Measurements from ENCODE around the gene GID4. TPM values are rescaled to one million over a fixed set of nuclear protein-coding genes. Genes with fewer than 3 reads are reported as not detected.

The GID4 gene
- total and polyA plus RNA-seq, 9 of the 15 experiments (the other 6 are each of a cell fraction or from before 2014, with no cell fraction given), result 1.2 to 6.4 (median 3.7) TPM

- TF ChIP-seq KDM5B (IDR thresholded peaks at IDR 0.05; ENCODE audit: insufficient replicate concordance, low read depth, low read length) (no peak), FOS (IDR thresholded peaks at IDR 0.05; ENCODE audit: extremely low read depth, insufficient read length) (no peak), TBL1XR1 (IDR thresholded peaks at IDR 0.05; ENCODE audit: low read length in 2 of 2) (no peak), NRF1 (conservative IDR thresholded peaks at IDR 0.05 in 1 of 2, IDR thresholded peaks at IDR 0.05 in 1 of 2) (no peak), ZNF76 (CRISPR knock-in tag; IDR thresholded peaks at IDR 0.05; ENCODE audit: borderline replicate concordance) (no peak), STAG1 (CRISPR knock-in tag; IDR thresholded peaks at IDR 0.05; ENCODE audit: borderline replicate concordance) (no peak), ADNP (tag; IDR thresholded peaks at IDR 0.05) (no peak), FUS (optimal IDR thresholded peaks at IDR 0.05; ENCODE audit: low read depth, low read length) (no peak), PREB (CRISPR knock-in tag; IDR thresholded peaks at IDR 0.05) (no peak), HNRNPLL (IDR thresholded peaks at IDR 0.05; ENCODE audit: low read depth, low read length, poor library complexity, severe bottlenecking) (no peak), USF1 (CRISPR knock-in tag; IDR thresholded peaks at IDR 0.05) (peak; percentile 48), NCOA4 (IDR thresholded peaks at IDR 0.05; ENCODE audit: partially characterized antibody) (no peak), HIVEP1 (CRISPR knock-in tag; IDR thresholded peaks at IDR 0.05) (no peak), FOXJ2 (tag; IDR thresholded peaks at IDR 0.05) (no peak), ZBTB17 (CRISPR knock-in tag; IDR thresholded peaks at IDR 0.05) (no peak), NFATC3 (IDR thresholded peaks at IDR 0.05) (no peak), ZNF263 (CRISPR knock-in tag; IDR thresholded peaks at IDR 0.05; ENCODE audit: borderline replicate concordance) (no peak), KLF1 (tag; IDR thresholded peaks at IDR 0.05) (no peak), CBFA2T2 (conservative IDR thresholded peaks at IDR 0.05) (no peak), MTA2 (IDR thresholded peaks at IDR 0.05; ENCODE audit: low read depth) (no peak), RUNX1 (IDR thresholded peaks at IDR 0.05; ENCODE audit: low read depth) (no peak)
- TF ChIP-seq, protein P1, sequence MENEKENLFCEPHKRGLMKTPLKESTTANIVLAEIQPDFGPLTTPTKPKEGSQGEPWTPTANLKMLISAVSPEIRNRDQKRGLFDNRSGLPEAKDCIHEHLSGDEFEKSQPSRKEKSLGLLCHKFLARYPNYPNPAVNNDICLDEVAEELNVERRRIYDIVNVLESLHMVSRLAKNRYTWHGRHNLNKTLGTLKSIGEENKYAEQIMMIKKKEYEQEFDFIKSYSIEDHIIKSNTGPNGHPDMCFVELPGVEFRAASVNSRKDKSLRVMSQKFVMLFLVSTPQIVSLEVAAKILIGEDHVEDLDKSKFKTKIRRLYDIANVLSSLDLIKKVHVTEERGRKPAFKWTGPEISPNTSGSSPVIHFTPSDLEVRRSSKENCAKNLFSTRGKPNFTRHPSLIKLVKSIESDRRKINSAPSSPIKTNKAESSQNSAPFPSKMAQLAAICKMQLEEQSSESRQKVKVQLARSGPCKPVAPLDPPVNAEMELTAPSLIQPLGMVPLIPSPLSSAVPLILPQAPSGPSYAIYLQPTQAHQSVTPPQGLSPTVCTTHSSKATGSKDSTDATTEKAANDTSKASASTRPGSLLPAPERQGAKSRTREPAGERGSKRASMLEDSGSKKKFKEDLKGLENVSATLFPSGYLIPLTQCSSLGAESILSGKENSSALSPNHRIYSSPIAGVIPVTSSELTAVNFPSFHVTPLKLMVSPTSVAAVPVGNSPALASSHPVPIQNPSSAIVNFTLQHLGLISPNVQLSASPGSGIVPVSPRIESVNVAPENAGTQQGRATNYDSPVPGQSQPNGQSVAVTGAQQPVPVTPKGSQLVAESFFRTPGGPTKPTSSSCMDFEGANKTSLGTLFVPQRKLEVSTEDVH (IDR thresholded peaks at IDR 0.05; ENCODE audit: low read depth, partially characterized antibody), result no peak
- TF ChIP-seq, protein P2, sequence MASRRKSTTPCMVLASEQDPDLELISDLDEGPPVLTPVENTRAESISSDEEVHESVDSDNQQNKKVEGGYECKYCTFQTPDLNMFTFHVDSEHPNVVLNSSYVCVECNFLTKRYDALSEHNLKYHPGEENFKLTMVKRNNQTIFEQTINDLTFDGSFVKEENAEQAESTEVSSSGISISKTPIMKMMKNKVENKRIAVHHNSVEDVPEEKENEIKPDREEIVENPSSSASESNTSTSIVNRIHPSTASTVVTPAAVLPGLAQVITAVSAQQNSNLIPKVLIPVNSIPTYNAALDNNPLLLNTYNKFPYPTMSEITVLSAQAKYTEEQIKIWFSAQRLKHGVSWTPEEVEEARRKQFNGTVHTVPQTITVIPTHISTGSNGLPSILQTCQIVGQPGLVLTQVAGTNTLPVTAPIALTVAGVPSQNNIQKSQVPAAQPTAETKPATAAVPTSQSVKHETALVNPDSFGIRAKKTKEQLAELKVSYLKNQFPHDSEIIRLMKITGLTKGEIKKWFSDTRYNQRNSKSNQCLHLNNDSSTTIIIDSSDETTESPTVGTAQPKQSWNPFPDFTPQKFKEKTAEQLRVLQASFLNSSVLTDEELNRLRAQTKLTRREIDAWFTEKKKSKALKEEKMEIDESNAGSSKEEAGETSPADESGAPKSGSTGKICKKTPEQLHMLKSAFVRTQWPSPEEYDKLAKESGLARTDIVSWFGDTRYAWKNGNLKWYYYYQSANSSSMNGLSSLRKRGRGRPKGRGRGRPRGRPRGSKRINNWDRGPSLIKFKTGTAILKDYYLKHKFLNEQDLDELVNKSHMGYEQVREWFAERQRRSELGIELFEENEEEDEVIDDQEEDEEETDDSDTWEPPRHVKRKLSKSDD (conservative IDR thresholded peaks at IDR 0.05; ENCODE audit: low read length), result no peak
These were observed 17.8 kb upstream of the GID4 start (continued) for GRCh38 chr17:18021372-18021771.
